HG02588 (cell line): ENCODE measurements around the gene JOSD1.
"Not testable (repeated sequence)": the region's sequence is repeated elsewhere in the genome, so short reads cannot be mapped to it uniquely, and the experiment has no call there.

Experiments
- ATAC-seq: cut with Tn5 transposase; IDR thresholded peaks from one replicate; pipeline ENCODE4 v1.9.1; 2021; ENCODE audit warnings: mild to moderate bottlenecking, moderate library complexity; ENCODE audit not compliant: unreplicated experiment

The JOSD1 gene

DNA sequence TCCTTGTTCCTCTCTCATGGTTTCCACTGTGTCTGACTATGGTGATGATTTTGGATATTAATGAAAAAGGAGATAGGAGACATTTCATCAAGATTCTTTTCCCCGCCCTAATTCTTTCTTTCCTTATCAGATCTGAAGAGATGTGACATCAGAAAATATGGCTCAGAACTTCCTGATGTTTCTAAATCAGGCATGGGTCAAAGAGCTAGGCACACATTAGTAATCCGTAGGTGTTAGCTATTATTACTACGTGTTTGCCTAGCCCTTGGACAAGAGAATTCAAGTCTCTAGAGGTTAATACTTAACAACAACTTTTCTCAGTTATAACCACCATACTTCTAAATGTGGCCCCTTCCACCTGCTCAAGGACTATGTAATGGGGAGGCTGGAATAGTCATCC lies 5.8 kb downstream of the JOSD1 start:
- ATAC-seq, result no peak

DNA sequence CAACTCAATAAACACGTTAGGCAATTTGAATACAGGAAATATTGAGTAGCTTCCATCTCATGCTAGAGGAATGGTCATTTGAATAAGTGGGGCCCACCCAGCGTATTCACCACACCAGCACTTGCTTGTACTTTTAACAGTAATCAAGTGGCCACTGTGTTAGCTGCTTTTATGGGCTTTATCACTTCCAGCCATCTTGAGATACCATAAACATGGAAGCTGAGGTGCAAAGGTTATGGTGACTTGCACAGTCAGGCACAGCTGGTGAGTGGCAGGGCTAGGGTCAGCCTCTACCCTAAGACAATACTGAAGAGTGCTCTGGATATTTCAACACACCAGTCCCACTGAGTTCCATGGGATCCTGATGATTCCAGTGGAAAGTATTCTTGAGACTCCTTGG lies 6.7 kb downstream of the JOSD1 start:
- no peak for ATAC-seq

DNA sequence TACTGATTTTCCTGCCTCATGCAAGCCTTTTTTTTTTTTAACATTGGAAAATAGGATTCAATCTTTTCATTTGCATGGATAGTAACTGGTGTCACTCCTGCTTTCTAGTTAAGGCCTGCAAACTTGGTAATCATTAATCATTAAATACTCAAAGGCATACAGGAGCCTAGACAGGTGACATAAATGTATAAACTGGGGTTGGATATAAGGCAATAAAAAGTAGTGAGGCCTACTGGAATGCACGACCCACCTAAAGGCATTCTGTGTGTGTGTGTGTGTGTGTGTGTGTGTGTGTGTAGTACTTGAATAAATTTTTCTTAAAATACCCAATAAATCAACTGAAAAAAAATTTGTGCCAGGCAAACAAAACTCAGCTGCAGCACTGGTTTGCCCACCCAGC lies 11.1 kb downstream of the JOSD1 start:
- ATAC-seq, result no peak

DNA sequence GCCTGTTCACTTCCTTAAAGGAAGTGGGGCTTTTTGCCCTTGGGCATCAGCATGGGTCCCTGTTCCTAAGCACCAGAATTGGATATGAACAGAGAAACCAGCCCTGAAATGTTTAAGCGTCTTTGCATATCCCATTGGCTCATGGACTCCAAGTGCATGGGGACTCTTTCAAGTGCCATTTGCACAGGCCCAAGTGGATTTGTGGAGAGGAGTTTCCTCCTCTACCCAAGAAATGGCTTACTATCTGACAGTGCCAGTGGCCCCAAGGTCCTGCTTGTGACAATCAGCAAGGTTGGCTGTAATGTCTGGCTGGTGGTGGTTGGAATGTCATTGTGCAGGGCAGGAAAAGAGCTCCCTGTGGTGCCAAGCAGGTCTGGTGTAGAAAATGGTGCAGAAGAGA lies 15.0 kb downstream of the JOSD1 start:
- ATAC-seq, result no peak

DNA sequence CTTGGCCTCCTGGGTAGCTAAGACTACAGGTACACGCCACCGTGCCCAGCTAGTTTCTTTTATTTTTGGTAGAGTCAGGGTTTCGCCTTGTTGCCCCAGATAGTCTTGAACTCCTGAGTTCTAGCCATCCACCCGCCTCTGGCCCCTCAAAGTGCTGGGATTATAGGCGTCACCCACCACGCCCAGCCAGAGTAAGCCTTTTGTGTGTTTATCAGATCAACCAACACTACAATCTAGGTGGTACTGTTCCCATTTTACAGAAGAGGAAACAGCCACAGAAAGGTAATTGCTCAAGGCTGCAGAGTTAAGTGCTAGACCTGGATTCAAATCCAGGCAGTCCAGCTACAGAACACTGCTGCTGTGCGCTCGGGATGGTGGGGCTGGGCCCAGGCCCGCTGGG lies 15.8 kb downstream of the JOSD1 start:
- ATAC-seq, result no peak

DNA sequence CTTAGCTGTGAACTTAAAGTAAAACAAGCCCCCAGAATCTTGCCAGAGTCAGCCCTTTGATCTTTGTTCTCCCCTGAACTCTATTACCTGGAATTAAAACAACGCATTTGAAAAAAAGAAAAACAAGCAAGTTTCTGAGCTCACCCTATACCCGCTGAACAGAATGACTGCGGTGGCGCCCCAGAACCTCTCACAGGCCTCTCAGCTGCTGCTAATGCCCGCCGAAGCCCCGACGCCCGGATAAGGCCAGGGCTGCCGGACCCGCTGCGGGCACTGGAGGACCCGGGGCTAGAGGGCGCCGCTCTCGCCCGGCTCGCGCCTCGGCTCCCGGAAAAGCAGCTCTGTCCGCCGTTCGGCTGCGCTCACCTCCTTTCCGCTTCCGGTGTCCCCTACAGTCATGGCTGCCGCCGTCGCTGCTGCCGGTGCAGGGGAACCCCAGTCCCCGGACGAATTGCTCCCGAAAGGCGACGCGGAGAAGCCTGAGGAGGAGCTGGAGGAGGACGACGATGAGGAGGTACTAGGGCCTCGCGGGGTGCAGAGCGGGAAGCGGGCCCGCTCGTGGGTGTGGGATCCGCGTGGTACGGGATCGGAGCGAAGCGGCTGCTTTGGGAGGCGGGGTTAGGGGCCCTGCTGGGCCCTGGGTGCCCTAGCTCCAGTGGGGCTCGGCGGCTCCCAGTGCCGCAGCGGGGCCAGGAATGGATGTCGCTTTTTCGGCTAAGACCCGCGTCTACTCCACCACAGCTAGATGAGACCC lies 19.0 kb downstream of the JOSD1 start, which contains the start of gene TOMM22:
TOMM22 (plus strand) TSS at position 376 of the 754 bp plus-strand sequence; CDS start at position 398, 22 bp downstream.
- ATAC-seq, result peak; percentile 89

DNA sequence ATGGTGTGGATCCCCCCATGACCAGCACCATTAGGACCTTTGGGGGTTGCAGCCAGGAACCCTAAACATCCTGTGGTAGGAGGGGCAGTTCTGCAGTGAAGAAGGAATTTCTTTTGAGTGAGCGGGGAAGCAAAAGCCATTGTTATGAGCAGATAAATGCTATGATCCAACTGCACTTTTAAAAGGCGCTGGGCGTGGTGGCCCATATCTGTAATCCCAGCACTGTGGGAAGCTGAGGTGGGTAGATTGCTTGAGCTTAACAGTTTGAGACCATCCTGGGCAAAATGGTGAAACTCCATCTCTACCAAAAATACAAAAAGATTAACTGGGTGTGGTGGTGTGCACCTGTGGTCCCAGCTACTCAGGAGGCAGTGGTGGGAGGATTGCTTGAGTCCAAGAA lies 24.9 kb downstream of the JOSD1 start:
- no peak for ATAC-seq

DNA sequence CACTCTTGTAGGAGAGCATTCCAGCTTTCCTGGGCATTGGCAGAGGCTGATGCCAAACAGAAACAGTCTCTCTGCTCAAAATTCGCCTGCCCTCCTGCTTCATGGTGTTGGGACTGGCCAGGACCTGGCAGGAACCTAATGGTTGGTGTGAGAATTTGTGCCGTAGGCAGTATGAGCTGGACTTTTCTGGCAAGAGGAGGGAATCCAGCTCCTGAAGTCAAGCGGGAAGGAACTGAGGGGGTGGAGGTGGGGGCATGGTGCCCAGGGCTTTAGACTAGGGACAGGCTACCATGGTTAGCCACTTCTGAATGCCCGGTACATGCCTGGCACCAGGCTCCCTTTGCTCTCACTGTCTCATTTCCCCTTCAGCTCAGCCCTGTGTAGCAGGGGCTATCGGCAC lies 25.9 kb downstream of the JOSD1 start:
- no peak for ATAC-seq

DNA sequence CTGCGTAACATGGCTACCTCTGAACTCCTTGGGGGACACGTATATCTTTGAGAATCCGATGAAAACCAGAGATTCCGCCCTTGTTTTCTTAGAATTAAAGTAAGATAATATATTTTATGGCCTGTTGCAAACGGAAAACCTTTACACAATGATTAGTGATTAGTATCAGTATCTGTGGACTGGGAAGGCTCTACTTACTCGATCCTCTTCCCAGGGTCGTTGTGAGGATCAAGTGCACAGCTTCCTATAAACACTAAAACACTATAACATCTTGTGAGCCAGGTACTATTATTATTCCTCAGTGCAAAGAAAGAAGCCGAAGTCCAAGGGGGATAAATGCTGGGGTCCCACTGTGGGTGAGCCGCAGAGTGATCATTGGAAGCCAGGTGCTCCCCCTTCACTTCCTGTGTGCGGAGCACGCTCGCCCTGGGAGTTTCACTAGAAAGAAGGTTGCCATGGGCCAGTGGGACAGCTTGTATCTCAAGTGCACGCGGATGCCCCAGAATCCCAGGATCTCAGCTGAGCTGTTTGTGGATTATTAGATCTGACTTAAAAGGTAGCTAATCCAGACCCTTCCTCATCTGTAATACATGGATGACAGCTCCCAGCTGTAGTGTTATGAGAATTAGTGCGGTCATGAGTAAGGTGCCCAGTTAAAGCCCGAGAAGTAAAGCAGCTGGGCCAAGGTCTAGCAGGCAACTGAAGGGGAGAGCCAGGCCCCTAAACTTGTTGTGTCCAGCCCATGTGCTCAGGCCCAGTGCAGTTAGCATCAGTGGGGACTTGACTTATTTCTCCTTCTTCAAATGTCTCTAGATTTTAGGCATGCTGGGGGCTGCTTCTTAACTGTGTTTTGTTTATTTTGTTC lies 43.5 kb downstream of the JOSD1 start:
- no peak for ATAC-seq

DNA sequence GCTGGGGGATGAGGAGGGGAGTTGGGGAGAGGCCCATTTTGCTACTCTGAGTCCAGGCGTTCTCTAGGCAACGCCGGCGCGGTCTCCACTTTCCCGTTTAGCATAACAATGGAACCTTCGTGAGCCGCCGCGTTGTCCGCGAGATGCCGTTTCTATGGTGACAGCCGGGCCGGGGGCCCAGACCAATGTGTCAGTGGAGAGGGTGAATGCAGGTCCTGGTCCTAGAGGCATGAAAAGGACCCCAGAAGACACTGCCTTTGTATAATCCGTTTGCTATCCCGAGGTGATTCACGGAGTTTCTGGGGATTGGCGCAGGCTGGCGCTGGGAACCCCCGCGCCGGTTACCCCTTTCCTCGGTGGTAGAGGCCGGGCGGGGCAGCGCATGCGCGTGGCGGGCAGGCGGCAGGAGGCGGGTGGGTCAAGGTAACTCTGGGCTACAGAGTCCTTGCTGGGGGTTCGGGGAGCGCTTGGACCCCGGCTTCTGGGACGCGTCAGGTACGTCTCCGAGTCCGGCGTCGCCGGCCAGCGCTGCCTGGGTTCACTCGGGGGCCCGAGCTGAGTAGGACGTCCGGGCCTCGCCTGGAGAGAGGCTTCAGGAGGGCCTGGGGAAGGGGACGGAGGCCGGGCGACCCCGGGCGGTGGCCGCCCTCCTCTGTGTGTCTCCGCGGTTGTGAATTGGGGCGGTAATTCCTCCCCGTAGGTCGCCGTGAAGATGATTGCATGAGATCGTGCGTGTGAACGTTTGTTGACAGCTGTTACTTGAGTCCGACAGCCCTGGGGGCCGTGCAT lies 44.3 kb downstream of the JOSD1 start, which contains the start of the genes CBY1 and FAM227A:
CBY1 (plus strand) TSS at position 383 of the 789 bp plus-strand sequence. CDS start 11,417 bp downstream, outside the sequence.
FAM227A (minus strand) TSS at position 137 of the 789 bp plus-strand sequence. CDS start 6,224 bp downstream, outside the sequence.
- ATAC-seq, result peak; percentile 80

DNA sequence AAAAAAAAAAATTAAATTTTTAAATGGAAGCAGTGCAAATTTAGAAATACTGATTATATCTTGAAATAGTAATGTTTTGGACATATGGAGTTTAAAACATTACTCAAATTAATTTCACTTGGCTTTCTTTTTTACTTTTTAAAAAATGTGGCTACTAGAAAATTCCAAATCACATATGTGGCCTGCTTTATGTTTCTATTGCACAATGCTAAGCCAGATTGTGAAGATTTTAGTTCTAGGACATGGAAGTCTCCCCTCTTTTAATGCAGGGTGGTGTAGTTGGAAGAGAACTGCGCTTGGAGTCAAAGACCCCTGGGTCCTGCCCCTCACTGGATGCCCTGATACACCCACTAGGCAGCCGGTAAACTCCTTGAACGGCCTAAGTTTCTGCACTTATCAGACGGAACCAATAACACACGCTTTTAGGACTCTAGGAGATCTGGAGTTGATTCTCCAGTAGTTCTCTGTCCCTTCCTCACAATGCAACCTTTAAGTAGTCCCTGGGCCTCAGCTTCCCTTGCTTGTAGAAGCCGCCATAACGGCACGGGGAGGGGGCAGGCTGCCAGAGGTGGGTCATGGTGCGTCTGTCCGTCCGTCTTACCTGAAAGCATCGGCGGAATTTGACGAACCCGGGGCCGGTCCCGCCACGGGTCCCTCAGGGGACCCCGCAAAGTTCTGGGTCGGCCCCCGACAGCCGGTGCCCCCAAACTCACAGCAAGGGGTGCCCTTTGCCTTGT lies 45.1 kb downstream of the JOSD1 start:
- ATAC-seq, result no peak

DNA sequence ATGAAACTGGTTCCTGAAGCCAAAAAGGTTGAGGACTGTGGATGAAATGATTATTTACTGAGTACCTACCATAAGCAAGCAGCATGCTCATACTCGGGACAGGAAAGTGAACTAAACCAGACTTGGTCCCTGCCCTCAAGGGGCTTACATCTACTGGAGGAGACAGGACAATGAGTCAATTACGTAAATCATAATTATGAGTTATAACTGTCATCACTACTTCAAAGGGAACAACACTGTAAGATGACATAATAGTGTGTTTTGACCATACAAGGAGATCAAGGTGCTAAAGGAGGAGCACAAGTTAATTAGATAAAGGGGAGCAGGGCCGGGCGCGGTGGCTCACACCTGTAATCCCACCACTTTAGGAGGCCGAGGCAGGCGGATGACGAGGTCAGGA lies 47.0 kb downstream of the JOSD1 start:
- ATAC-seq, result no peak

DNA sequence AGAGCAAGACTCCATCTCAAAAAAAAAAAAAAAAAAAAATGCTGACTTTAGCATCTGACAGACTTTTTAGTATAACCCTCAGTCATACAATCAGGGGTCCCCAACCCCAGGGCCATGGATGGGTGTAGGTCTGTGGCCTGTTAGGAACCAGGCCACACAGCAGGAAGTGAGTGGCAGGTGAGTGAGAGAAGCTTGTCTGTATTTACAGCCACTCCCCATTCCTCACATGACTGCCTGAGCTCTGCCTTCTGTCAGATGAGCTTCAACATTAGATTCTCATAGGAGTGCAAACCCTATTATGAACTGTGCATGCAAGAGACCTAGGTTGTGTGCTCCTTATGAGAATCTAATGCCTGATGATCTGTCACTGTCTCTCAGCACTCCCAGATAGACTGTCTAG lies 47.9 kb downstream of the JOSD1 start:
- ATAC-seq, result no peak

DNA sequence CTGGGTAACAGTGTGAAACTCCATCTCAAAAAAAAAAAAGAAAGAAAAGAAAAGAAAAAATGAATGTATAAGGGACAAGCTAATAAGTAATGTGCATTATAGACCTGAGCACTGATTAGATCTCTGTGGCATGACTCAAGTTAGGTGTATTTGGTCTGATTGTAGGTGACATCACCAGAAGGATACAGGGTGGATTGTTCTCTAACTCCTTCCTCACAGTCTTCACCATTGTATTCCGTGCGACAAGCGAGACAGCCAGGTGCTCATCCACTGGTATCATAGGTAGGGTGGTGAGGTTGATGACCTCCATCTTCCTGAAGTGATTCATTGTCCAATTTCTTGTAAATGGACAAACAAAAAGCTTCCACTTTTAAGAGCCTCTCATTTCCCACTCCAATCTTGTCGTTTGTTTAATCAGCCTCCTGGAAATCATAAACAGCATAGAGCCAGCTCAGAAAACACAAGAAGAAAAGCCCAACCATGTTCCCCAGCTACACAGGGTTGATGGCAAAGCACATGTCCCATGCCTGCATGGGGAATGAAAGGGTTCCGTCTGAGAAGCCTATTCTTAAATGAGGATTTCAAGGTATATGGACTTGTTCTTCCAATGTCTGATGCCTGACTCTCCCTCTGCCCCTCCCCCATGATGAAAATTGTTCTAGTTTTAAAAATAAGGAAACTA lies 50.8 kb downstream of the JOSD1 start:
- no peak for ATAC-seq

DNA sequence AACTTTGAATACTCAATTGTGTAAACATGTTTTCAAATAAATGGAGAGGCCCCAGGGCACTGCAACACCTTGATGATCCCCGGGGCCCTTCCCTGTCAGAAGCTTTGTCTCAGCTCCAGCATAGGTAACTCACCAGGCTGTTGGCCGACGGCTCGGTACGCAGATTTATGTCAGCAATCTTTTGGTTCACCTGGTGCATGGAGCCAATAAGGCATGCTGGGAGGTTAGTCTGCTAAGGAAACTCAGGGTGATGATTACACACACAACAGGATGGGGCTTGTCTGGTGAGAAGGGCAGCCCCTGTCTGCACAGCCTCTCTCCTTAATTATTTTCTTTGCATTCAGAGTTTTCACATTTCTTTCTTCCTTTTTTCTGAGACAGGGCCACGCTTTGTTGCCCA lies 55.3 kb downstream of the JOSD1 start:
- no peak for ATAC-seq

DNA sequence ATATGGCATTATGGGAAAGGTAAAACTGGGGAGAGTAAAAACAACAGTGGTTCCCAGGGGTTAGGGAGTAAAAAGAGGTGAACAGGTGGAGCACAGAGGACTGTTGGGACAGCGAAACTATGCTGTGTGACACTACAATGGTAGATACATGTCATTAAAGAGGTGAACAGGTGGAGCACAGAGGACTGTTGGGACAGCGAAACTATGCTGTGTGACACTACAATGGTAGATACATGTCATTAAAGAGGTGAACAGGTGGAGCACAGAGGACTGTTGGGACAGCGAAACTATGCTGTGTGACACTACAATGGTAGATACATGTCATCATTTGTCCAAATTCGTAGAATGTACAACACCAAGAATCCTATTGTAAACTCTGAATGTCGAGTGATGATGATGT lies 56.5 kb downstream of the JOSD1 start:
- ATAC-seq, result not testable (repeated sequence)

DNA sequence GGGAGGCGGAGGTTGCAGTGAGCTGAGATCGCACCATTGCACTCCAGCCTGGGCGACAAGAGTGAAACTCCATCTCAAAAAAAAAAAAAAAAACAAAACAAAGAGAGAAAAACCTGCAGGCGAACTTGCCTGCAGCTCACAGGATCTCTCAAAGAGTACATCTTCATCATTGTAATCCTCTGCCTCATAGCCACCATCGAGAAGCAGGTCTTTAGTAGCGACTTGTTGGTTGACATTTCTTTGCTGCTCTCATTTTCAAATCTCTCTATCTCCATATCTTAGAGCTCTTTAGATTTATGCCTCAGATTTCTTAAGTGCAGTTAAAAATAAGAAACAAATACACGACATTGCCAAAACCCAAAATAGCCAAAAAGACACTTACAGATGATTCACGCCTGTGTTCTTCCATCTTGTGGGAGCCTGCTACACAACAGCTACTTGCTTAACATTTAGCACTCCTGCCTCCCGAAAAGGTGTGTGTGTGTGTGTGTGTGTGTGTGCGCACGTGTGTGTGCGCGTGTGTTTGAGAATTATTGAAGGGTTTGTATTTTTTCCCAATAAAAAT lies 59.2 kb downstream of the JOSD1 start:
- no peak for ATAC-seq

DNA sequence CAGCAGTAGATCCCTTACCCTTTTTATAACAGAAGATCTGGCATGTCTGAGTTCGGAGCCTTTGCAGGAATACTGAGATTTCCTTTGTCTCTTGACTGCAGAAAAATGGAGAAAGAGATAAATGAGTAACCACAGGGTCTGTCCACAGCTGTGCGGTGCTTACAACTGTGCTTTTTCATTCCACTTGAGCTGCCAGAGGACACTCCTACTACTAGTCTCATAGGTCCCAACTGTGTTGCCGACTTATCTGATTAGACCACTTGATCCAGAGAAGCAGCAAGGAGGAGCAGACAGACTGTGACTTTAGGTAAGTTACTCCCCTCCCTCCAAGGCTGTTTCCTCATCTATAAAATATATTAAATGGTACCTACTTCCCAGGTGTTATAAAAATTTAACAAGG lies 62.0 kb downstream of the JOSD1 start:
- no peak for ATAC-seq

DNA sequence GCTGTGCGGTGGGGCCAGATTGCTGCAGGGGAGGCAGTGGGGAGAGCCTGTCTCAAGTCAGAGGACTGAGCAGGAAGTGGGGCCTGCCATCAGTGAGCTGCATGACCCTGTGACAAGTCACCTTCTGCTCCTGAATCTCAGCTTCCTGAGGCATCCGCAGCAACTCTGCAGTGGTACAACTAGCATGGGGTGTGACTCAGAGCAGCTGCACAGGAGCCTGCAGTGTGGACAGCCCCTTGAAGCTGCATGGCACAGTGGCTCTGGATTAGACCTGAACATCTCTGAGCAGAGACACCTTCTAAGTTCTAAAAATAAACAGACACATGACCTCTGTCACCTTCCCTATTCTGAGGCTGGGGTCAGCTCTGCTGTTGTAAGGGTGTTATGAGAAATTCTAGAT lies 62.5 kb downstream of the JOSD1 start:
- no peak for ATAC-seq
